Neural cell (in vitro differentiated cells): ENCODE measurements around the gene CGB3.

ENCODE experiments used
- EP300 ChIP-seq: fragments of 450-650 bp; conservative IDR thresholded peaks from 2 replicates; pipeline ENCODE4 v1.6.1; 2014; ENCODE audit warnings: antibody characterized with exemption, mild to moderate bottlenecking, moderate library complexity; ENCODE audit not compliant: poor library complexity, severe bottlenecking
- EZH2 ChIP-seq: fragments of 200-600, 300-800 bp; shearing (Covaris generic), sonication (generic); IDR thresholded peaks from 2 replicates; pipeline ENCODE4 v1.6.1; 2014; ENCODE audit warnings: antibody characterized with exemption, low read length, borderline replicate concordance, mild to moderate bottlenecking; ENCODE audit not compliant: insufficient read depth, poor library complexity, severe bottlenecking
- MXI1 ChIP-seq: fragments of 450-650 bp; conservative IDR thresholded peaks from 2 replicates; pipeline ENCODE4 v1.6.1; 2014; ENCODE audit warnings: antibody characterized with exemption, mild to moderate bottlenecking; ENCODE audit not compliant: poor library complexity, severe bottlenecking
- POLR2AphosphoS5 ChIP-seq: IDR thresholded peaks from 2 replicates; pipeline ENCODE4 v1.6.1; 2012
- RAD21 ChIP-seq: fragments of 450-650 bp; conservative IDR thresholded peaks from 2 replicates; pipeline ENCODE4 v1.6.1; 2014; ENCODE audit warnings: antibody characterized with exemption, mild to moderate bottlenecking, moderate library complexity
- REST ChIP-seq: IDR thresholded peaks from 2 replicates; pipeline ENCODE4 v1.6.1; 2012; ENCODE audit warnings: borderline replicate concordance
- TAF1 ChIP-seq: IDR thresholded peaks from 2 replicates; pipeline ENCODE4 v1.6.1; 2012; ENCODE audit warnings: low read depth
- TF ChIP-seq, protein P1 (sequence below): fragments of 450-650 bp; IDR thresholded peaks from 2 replicates; pipeline ENCODE4 v1.5.1; 2014; ENCODE audit warnings: antibody characterized with exemption, mild to moderate bottlenecking, moderate library complexity; ENCODE audit not compliant: poor library complexity, severe bottlenecking

GRCh38 chr19:49057636-49058234, 33.6 kb upstream of the CGB3 start, which contains the start of gene CGB7:
- TF ChIP-seq, protein P1, sequence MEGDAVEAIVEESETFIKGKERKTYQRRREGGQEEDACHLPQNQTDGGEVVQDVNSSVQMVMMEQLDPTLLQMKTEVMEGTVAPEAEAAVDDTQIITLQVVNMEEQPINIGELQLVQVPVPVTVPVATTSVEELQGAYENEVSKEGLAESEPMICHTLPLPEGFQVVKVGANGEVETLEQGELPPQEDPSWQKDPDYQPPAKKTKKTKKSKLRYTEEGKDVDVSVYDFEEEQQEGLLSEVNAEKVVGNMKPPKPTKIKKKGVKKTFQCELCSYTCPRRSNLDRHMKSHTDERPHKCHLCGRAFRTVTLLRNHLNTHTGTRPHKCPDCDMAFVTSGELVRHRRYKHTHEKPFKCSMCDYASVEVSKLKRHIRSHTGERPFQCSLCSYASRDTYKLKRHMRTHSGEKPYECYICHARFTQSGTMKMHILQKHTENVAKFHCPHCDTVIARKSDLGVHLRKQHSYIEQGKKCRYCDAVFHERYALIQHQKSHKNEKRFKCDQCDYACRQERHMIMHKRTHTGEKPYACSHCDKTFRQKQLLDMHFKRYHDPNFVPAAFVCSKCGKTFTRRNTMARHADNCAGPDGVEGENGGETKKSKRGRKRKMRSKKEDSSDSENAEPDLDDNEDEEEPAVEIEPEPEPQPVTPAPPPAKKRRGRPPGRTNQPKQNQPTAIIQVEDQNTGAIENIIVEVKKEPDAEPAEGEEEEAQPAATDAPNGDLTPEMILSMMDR: no peak
- TF ChIP-seq TAF1: no peak
- no peak for TF ChIP-seq EP300
- no peak for TF ChIP-seq MXI1
- TF ChIP-seq POLR2AphosphoS5: no peak
- no peak for TF ChIP-seq REST
- no peak for TF ChIP-seq EZH2
- no peak for TF ChIP-seq RAD21
